H1 (cell line): ENCODE measurements around the gene RNF128. TPM values are rescaled to one million over a fixed set of nuclear protein-coding genes. Genes with fewer than 3 reads are reported as not detected.

ENCODE experiments used
- CHD1 ChIP-seq: IDR thresholded peaks from 2 replicates; pipeline ENCODE4 v1.6.1; 2012; ENCODE audit warnings: low read depth, low read length, improper control_type of control experiment
- CHD7 ChIP-seq: fragments of 300-600 bp; sonication (generic); IDR thresholded peaks from 2 replicates; pipeline ENCODE4 v1.7.1; 2012; ENCODE audit warnings: low read length, moderate library complexity, mild to moderate bottlenecking, inconsistent platforms; ENCODE audit not compliant: insufficient replicate concordance
- GTF2F1 ChIP-seq: IDR thresholded peaks from 2 replicates; pipeline ENCODE4 v1.6.1; 2012; ENCODE audit warnings: low read depth, low read length, improper control_type of control experiment, borderline replicate concordance
- RFX5 ChIP-seq: IDR thresholded peaks from 2 replicates; pipeline ENCODE4 v1.6.1; 2011; ENCODE audit warnings: low read depth, low read length, improper control_type of control experiment, borderline replicate concordance
- polyA plus RNA-seq, 7 experiments: library from polyadenylated mRNA; depleted of rRNA in 3 of 7; stranded (reverse) in 5 of 7; unstranded in 2 of 7; fragments of >200 nt in 5 of 7; fragments of 200-250 nt in 2 of 7; gene quantifications; 1 replicate in 5 of 7; 2 replicates in 1 of 7; 4 replicates in 1 of 7; pipeline versions ENCODE4 v1.2.1 to v1.2.3, GENCODE V29; 2011 to 2013; ENCODE audit warnings: missing spikeins in 2 of 7, mixed read lengths in 2 of 7
- total RNA-seq: library from RNA; stranded (reverse); fragmentation: NEBNext Ultra II Directional; extraction: Animal tissue kit (Norgen Biotek cat#: 25700); gene quantifications from 2 replicates; pipeline ENCODE4 v1.2.1, GENCODE V29; 2021

The RNF128 gene
- total and polyA plus RNA-seq, 2 of the 8 experiments (the other 6 are each of a cell fraction or from before 2014, with no cell fraction given): 0.74 to 2.0 TPM

- TF ChIP-seq CHD7 (no peak), CHD1 (no peak), RFX5 (no peak), GTF2F1 (no peak)
Measured at GRCh38 chrX:106734827-106735226, 8.3 kb downstream of the RNF128 start (continued).
